ENCODE measurements around the gene COP1. TPM values are rescaled to one million over a fixed set of nuclear protein-coding genes. Genes with fewer than 3 reads are reported as not detected.

Gene COP1
- total RNA-seq, 1 donor from 2014 or later = 76.3 TPM

DNA sequence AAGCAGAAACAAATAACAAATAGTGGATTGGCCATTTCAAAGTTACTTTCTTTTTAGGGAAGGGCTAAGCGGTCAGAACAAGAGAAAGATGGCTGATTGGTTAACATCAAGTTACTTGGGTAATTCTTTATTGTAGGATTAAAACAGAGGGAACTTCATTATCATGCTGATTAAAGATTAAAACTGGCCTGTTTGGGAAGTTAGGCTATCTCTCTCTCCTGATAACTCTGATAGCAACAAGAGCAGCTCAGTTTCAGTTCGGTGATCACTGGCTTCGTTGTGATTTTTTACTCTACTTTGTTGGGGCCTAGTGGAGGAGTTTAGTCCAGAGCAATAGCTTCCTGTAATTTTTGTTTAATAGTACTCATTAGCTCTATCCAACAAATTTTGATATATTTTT, 20.5 kb upstream of the COP1 start:
- H3K27me3 ChIP-seq = no peaks in the 10 kb centered on the region
- intact Hi-C loops (cut with DNase I) = no loop called here
- H3K4me3 ChIP-seq = no peak overlapping the region
- DNase-seq (ENCODE audit: low spot score in 2 of 2) = no peak
- TF ChIP-seq, protein P1, sequence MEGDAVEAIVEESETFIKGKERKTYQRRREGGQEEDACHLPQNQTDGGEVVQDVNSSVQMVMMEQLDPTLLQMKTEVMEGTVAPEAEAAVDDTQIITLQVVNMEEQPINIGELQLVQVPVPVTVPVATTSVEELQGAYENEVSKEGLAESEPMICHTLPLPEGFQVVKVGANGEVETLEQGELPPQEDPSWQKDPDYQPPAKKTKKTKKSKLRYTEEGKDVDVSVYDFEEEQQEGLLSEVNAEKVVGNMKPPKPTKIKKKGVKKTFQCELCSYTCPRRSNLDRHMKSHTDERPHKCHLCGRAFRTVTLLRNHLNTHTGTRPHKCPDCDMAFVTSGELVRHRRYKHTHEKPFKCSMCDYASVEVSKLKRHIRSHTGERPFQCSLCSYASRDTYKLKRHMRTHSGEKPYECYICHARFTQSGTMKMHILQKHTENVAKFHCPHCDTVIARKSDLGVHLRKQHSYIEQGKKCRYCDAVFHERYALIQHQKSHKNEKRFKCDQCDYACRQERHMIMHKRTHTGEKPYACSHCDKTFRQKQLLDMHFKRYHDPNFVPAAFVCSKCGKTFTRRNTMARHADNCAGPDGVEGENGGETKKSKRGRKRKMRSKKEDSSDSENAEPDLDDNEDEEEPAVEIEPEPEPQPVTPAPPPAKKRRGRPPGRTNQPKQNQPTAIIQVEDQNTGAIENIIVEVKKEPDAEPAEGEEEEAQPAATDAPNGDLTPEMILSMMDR (IDR thresholded peaks at IDR 0.05) = no peak
- no peak overlapping the region for H3K27ac ChIP-seq
- no peaks in the 10 kb centered on the region for H3K36me3 ChIP-seq
- no peaks in the 10 kb centered on the region for H3K4me1 ChIP-seq
- no peaks in the 10 kb centered on the region for H3K9me3 ChIP-seq

- Histone ChIP-seq H3K36me3 (no peaks in the 10 kb centered on the region), H3K9me3 (no peaks in the 10 kb centered on the region), H3K27me3 (no peaks in the 10 kb centered on the region), H3K27ac (no peak overlapping the region), H3K4me3 (no peak overlapping the region), H3K4me1 (no peaks in the 10 kb centered on the region)
- intact Hi-C loops (cut with DNase I) = no loop called here
- no peak for DNase-seq (ENCODE audit: low spot score in 2 of 2)
- TF ChIP-seq, protein P1 (IDR thresholded peaks at IDR 0.05) = no peak
These were observed 18.8 kb upstream of the COP1 start for GRCh38 chr1:176225911-176226310.

GRCh38 chr1:176225479-176225875, 18.4 kb upstream of the COP1 start:
- TF ChIP-seq, protein P1 (IDR thresholded peaks at IDR 0.05) = no peak
- H3K9me3 ChIP-seq = no peaks in the 10 kb centered on the region
- intact Hi-C loops (cut with DNase I) = no loop called here
- H3K27ac ChIP-seq = no peak overlapping the region
- H3K4me3 ChIP-seq = no peak overlapping the region
- no peak for DNase-seq (ENCODE audit: low spot score in 2 of 2)
- no peaks in the 10 kb centered on the region for H3K36me3 ChIP-seq
- H3K27me3 ChIP-seq = no peaks in the 10 kb centered on the region
- no peaks in the 10 kb centered on the region for H3K4me1 ChIP-seq

- H3K27ac ChIP-seq = no peak overlapping the region
- H3K4me3 ChIP-seq = no peak overlapping the region
- no peak for DNase-seq (ENCODE audit: low spot score in 2 of 2)
- no peaks in the 10 kb centered on the region for H3K4me1 ChIP-seq
- intact Hi-C loops (cut with DNase I) = no loop called here
- no peaks in the 10 kb centered on the region for H3K9me3 ChIP-seq
- TF ChIP-seq, protein P1 (IDR thresholded peaks at IDR 0.05) = no peak
- no peaks in the 10 kb centered on the region for H3K36me3 ChIP-seq
- H3K27me3 ChIP-seq = no peaks in the 10 kb centered on the region
These were observed 15.1 kb upstream of the COP1 start for GRCh38 chr1:176222196-176222595.

- Histone ChIP-seq H3K36me3 (no peaks in the 10 kb centered on the region), H3K9me3 (no peaks in the 10 kb centered on the region), H3K27ac (no peak overlapping the region), H3K4me3 (no peak overlapping the region), H3K27me3 (no peaks in the 10 kb centered on the region), H3K4me1 (no peaks in the 10 kb centered on the region)
- intact Hi-C loops (cut with DNase I) = no loop called here
- TF ChIP-seq, protein P1 (IDR thresholded peaks at IDR 0.05) = no peak
- DNase-seq (ENCODE audit: low spot score in 2 of 2) = no peak
These were observed 13.1 kb upstream of the COP1 start for GRCh38 chr1:176220100-176220689.

Data from ascending aorta (tissue), 2 donors.